ENCODE measurements around the gene CYTH3. TPM values are rescaled to one million over a fixed set of nuclear protein-coding genes. Genes with fewer than 3 reads are reported as not detected.

Gene CYTH3
- total and polyA plus RNA-seq, 9 of the 15 experiments (the other 6 are each of a cell fraction or from before 2014, with no cell fraction given): 0.25 to 15.2 (median 11.4) TPM

DNA sequence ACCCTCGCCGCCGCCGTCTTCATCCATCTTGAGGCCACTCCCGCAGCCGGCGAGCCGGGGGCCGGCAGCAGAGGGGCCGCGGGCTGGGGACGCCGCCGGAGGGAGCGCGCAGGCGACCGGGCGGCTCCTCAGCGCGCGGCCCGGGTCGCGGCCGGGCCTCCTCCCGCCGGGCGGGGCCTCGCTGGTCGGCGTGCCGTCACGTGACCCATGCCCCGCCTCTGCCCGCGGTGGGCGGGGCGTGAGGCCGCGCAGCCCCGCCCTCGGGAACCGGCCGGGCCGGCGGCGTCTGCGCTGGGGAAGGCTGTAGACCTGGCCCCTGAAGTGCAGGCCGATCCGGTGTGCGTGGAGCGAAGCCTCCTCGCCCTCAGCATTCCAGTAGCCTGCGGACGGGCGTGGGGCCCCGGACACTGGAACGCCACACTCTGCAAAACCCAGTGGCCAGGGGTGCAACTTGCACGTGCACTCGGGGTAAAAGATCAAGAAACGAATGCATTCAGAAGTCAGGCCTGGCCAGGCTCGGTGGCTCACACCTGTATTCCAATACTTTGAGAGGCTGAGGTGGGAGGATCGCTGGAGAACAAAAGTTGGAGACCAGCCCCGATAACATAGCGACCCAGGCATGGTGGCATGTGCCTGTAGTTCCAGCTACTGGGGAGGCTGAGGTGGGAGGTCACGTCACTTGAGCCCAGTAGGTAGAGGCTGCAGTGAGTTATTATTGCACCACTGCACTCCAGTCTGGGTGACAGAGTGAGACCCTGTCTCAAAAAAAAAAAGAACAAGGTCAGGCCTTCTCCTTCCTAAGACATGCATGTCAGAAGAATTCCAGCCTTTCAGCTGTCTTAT, at the start of gene CYTH3 (continued):
- TF ChIP-seq DEAF1 (CRISPR knock-in tag; IDR thresholded peaks at IDR 0.05) (no peak), GTF2F1 (IDR thresholded peaks at IDR 0.05; ENCODE audit: low read depth, low read length) (no peak), NCOA2 (IDR thresholded peaks at IDR 0.05; ENCODE audit: partially characterized antibody in 2 of 2) (no peak), ZNF445 (CRISPR knock-in tag; IDR thresholded peaks at IDR 0.05; ENCODE audit: low read depth) (no peak), NELFE (IDR thresholded peaks at IDR 0.05; ENCODE audit: insufficient read depth, insufficient read length) (no peak), STAT5B (CRISPR knock-in tag; IDR thresholded peaks at IDR 0.05) (no peak), ZBTB7A (IDR thresholded peaks at IDR 0.05; ENCODE audit: borderline replicate concordance, control insufficient read depth, low read depth, low read length) (peak; percentile 89), KDM5B (IDR thresholded peaks at IDR 0.05; ENCODE audit: insufficient replicate concordance, low read depth, low read length) (peak; percentile 72), PHF8 (IDR thresholded peaks at IDR 0.05; ENCODE audit: borderline replicate concordance, low read length) (peak; percentile 76; the same call in 1 of the 2 replicates), ARID1B (IDR thresholded peaks at IDR 0.05) (no peak), NR4A1 (CRISPR knock-in tag; IDR thresholded peaks at IDR 0.05) (no peak), NR4A1 (tag; IDR thresholded peaks at IDR 0.05) (peak; percentile 66; the same call in 1 of the 2 replicates), SNAPC5 (CRISPR knock-in tag; IDR thresholded peaks at IDR 0.05) (no peak), BHLHE40 (IDR thresholded peaks at IDR 0.05; ENCODE audit: low read length) (peak; percentile 68; the same call in 1 of the 2 replicates), KLF1 (tag; IDR thresholded peaks at IDR 0.05) (no peak), TFAM (CRISPR knock-in tag; conservative IDR thresholded peaks at IDR 0.05) (no peak)
- TF ChIP-seq, protein P1, sequence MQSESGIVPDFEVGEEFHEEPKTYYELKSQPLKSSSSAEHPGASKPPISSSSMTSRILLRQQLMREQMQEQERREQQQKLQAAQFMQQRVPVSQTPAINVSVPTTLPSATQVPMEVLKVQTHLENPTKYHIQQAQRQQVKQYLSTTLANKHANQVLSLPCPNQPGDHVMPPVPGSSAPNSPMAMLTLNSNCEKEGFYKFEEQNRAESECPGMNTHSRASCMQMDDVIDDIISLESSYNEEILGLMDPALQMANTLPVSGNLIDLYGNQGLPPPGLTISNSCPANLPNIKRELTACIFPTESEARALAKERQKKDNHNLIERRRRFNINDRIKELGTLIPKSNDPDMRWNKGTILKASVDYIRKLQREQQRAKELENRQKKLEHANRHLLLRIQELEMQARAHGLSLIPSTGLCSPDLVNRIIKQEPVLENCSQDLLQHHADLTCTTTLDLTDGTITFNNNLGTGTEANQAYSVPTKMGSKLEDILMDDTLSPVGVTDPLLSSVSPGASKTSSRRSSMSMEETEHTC (IDR thresholded peaks at IDR 0.05): no peak
- TF ChIP-seq, protein P2, sequence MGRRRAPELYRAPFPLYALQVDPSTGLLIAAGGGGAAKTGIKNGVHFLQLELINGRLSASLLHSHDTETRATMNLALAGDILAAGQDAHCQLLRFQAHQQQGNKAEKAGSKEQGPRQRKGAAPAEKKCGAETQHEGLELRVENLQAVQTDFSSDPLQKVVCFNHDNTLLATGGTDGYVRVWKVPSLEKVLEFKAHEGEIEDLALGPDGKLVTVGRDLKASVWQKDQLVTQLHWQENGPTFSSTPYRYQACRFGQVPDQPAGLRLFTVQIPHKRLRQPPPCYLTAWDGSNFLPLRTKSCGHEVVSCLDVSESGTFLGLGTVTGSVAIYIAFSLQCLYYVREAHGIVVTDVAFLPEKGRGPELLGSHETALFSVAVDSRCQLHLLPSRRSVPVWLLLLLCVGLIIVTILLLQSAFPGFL (CRISPR knock-in tag; IDR thresholded peaks at IDR 0.05): no peak
- TF ChIP-seq, protein P3, sequence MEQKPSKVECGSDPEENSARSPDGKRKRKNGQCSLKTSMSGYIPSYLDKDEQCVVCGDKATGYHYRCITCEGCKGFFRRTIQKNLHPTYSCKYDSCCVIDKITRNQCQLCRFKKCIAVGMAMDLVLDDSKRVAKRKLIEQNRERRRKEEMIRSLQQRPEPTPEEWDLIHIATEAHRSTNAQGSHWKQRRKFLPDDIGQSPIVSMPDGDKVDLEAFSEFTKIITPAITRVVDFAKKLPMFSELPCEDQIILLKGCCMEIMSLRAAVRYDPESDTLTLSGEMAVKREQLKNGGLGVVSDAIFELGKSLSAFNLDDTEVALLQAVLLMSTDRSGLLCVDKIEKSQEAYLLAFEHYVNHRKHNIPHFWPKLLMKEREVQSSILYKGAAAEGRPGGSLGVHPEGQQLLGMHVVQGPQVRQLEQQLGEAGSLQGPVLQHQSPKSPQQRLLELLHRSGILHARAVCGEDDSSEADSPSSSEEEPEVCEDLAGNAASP (IDR thresholded peaks at IDR 0.05): no peak
- TF ChIP-seq, protein P4, sequence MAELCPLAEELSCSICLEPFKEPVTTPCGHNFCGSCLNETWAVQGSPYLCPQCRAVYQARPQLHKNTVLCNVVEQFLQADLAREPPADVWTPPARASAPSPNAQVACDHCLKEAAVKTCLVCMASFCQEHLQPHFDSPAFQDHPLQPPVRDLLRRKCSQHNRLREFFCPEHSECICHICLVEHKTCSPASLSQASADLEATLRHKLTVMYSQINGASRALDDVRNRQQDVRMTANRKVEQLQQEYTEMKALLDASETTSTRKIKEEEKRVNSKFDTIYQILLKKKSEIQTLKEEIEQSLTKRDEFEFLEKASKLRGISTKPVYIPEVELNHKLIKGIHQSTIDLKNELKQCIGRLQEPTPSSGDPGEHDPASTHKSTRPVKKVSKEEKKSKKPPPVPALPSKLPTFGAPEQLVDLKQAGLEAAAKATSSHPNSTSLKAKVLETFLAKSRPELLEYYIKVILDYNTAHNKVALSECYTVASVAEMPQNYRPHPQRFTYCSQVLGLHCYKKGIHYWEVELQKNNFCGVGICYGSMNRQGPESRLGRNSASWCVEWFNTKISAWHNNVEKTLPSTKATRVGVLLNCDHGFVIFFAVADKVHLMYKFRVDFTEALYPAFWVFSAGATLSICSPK (IDR thresholded peaks at IDR 0.05; ENCODE audit: borderline replicate concordance): no peak

Data from K562 (cell line).